A549 treated with DMSO at 1 μM for 4 hours (cell line): ENCODE measurements around the gene ZNF397. TPM values are rescaled to one million over a fixed set of nuclear protein-coding genes. Genes with fewer than 3 reads are reported as not detected.

Source experiments
- total RNA-seq: library from RNA; stranded (reverse); fragments of 200-300 nt; extraction: Qiagen RNA extraction; gene quantifications from 5 replicates; pipeline ENCODE4 v1.2.3, GENCODE V29; 2022; ENCODE audit warnings: low read depth

Gene ZNF397
- 3.5 to 5.3 TPM (median 4.5 TPM) in 5 replicates for total RNA-seq

DNA sequence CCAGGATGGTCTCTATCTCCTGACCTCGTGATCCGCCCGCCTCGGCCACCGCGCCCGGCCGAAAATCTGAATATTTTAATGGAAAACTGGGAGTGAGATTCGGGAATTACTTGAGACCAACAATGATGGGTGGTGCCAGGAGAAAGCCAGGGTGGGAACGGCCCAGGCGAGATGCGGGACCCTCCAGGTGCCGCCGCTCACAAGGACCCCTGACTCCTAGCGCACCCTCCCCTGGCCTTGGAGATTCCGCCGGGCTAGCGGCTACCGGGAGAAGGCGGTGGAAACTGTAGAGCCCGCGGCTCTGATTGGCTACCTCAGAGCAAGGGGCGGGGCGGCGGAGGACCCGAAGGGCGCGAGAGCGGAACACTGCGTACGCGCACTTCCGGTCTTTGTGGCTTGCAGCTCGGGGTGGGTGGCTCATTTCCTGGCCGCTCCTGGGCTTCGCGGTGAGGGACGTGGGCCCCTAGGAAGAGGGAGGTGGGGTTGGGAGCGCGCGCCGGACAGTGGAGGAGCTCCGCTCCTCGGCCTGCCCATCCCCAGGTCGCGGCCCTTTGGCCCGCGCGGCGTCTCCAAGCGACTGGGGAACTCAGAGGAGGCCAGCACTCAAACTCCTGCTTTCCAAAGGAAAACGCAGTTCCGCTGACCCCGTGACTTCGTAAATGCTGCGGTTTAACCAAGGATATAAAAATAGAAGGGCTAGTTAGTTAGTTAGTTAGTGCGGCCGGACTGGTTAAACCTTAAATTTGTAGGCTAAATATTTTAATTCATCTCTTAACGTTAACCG, at the start of gene ZNF397:
Gene ZNF397, plus strand, starts transcription at position 371 of the 784 bp plus-strand sequence. CDS start 1,437 bp downstream, outside the sequence.

DNA sequence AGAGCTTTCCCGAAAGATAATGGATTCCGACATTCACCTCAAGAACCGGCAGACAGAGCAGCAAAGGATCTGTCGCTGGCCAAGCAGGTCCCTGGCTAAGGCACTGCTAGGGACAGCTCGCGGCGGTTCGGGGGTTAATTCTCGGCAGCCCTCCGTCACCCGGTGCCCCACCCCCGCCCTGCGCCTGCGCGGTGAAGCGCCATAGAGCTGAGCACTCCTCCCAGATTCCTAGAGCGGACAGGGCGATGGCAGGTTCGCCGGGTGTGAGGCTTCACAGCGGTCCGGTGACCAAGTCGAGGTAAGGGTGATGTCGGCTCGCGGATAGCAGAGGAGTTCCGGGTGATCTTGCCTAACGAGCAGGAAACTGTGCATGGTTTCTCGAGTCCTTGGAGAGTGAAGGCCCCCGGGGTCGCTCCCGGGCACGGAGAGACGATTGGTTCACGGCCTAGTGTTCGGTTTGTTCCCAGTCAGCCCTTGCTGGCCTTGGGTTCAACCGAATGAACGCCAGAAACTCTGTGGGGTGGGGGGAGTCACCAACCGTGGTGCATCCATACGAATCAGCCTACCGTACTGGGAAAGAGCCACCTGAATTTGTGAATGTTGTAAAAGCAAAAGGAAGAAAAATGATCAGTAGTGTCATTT, 49.4 kb downstream of the ZNF397 start, which contains the start of gene ZSCAN30:
Gene ZSCAN30, minus strand, starts transcription at position 136 of the 642 bp plus-strand sequence. CDS start 25,877 bp downstream, outside the sequence.

Other genes with a start within 250 kb of the ZNF397 start
- gene MAPRE2, start 199.6 kb upstream of the ZNF397 start, total RNA-seq, result 17.0 to 19.0 TPM (median 17.8 TPM) in 5 replicates
- gene ZSCAN30, start 49.2 kb downstream of the ZNF397 start, total RNA-seq, result 0.58 to 1.4 TPM (median 0.86 TPM) in 5 replicates
- 11.2 to 15.5 TPM (median 12.9 TPM) in 5 replicates for gene ZNF24, start 103.4 kb downstream of the ZNF397 start, total RNA-seq
- 0.65 to 0.91 TPM (median 0.78 TPM) in 5 replicates for gene ZNF396, start 136.3 kb downstream of the ZNF397 start, total RNA-seq